NCI-H2196 (cell line): ENCODE results near the gene SIK2.
"Not testable (repeated sequence)": the region's sequence is repeated elsewhere in the genome, so short reads cannot be mapped to it uniquely, and the experiment has no call there.

ENCODE experiments used
- DNase-seq: peaks from one replicate; lab custom pipeline; 2025; ENCODE audit not compliant: unreplicated experiment; lab: John Stamatoyannopoulos, UW

The SIK2 gene

GRCh38 chr11:111748035-111748804, 146.0 kb downstream of the SIK2 start:
- no peak for DNase-seq

DNA sequence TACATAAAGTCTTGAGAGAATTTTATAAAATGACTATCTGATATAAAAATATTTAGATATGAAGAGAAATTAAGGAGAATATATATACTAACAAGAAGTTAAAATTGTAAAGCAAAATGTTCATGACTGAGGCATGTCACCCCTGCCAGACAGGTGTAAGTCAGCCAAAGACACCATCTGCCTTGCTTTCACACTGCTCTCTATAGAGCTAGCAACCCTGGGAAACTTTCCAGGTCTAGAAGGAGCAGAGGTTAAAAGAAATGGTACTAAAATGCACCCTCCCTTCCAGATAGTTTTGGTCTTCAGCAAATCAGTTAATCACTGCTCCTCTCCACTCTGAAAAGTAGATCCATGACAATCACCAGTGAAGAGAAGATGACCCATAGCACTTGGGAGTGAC, 147.4 kb downstream of the SIK2 start:
- no peak for DNase-seq

DNA sequence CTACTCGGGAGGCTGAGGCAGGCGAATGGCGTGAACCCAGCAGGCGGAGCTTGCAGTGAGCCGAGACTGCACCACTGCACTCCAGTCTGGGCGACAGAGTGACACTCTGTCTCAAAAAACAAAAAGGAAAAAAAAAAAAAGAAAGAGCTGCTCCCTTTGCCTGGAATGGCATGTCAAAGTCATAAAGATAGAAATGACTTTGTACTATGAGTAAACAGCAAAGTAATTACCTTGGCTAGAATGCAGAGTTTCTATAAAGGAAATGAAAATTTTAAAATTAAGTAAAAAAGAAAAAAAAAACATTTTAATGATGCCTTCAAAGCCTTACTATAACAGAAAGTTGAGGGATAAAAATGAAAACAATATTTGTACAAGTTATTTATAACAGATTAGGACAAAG, 153.8 kb downstream of the SIK2 start:
- DNase-seq: no peak

DNA sequence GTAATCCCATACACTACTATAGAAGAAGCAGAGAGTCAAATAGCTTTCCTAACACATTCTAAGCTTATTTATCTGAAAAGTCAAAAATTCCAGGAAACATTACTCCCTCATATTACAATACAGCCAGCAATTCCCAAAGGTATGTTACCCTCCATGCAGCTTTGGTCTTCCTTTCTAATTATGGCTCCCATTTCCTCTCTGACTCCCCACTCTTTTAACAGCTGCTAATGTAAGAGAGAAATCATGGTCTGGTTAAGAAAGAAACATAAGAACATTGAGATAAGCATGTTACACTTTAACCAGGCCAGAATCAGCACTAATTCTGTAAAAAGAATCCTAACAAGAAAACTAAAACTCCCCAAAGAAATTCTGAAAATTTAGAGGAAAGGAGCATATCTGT, 157.1 kb downstream of the SIK2 start:
- DNase-seq: no peak

GRCh38 chr11:111759778-111760407, 157.6 kb downstream of the SIK2 start:
- DNase-seq: no peak

DNA sequence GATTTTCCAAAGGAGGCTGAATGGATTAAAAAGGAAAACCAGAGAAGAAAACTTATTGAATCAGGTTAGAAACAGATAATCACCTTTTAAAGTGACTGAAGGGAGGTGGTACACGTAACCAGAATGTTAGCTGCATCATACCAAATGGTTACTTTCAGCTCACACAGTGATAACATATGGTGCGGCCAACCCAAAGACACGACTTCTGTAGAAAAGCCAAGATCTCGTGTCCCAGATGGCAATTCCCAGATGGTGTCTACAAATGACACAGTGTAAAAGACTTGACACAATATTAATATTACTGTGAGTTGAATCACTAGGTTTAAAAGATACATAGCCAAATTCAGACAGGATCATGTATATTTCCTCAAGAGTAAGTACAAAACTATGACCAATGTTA, 158.8 kb downstream of the SIK2 start:
- DNase-seq: no peak

DNA sequence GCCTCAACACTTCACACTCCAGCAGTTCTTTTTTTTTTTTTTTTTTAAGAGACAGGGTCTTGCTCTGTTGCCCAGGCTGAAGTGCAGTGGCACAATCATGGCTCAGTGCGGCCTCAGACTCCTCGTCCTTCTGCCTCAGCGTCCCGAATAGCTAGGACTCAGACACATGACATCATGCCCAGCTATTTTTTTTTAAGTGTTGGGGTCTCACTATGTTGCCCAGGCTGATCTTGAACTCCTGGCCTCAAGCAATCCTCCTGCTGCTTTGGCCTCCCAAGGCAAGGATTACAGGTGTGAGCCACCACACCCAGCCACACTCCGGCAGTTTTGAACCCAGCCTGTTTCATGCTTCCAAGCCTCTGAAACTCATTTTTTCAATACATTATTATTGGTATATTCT, 160.3 kb downstream of the SIK2 start:
- DNase-seq: no peak

- no peak for DNase-seq
Measured at GRCh38 chr11:111762981-111763643, 160.9 kb downstream of the SIK2 start.

DNA sequence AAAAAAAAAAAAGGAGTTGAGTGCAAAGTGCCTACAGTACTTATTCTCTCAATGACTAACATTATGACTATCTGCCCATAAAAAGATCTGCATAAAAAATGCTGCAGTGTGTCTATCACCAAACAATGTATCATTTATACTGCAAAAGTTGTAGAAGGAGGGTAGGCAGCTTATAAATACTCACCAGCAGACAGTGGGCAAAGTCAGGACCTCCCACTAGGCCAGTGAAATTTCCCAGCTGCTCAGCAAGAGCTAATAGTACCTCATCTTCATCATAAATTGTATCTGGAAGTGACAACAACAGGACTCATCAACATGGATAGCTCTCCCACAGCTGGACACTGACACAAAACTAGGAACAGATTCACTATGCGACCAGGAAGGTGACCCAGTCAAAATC, 162.4 kb downstream of the SIK2 start:
- DNase-seq: no peak

DNA sequence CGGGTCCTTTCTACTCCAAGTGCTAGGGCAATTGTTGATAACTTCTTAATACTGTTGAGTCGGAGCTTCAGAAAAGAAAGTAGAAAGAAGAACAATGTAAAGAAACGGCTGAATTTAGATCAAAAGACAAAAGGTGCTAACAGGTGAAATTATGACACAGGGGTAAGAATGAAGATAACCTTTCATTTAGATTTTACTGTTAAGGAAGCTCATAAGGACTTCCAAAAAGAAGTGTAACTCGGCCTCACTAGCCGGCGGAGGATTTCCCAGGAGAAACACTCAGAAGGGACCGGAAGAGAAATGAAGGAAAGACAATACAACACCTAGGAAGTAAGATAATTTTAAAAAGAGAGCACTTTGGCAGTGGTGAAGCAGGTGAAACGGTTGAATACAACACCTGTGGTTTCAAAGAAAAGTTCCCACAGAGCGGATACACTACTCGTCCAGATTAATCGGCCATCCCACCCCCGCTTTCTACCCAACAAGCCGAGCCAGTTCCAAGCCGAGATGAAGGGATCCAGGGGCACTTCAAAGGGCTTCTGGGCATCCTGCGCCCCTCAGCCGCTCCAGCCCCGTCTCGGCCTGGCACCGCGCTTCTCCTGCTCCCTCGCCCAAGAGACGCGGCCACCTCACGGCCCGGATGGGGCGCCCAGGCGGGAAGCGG, 163.2 kb downstream of the SIK2 start:
- no peak for DNase-seq

- peak; percentile 65 for DNase-seq
Measured at GRCh38 chr11:111765984-111766833, 164.0 kb downstream of the SIK2 start, which contains the start of gene PPP2R1B. TSS of gene PPP2R1B (minus strand) at chr11:111766389. CDS start at chr11:111766361, 28 bp downstream.

GRCh38 chr11:111766834-111767142, 164.5 kb downstream of the SIK2 start:
- no peak for DNase-seq

DNA sequence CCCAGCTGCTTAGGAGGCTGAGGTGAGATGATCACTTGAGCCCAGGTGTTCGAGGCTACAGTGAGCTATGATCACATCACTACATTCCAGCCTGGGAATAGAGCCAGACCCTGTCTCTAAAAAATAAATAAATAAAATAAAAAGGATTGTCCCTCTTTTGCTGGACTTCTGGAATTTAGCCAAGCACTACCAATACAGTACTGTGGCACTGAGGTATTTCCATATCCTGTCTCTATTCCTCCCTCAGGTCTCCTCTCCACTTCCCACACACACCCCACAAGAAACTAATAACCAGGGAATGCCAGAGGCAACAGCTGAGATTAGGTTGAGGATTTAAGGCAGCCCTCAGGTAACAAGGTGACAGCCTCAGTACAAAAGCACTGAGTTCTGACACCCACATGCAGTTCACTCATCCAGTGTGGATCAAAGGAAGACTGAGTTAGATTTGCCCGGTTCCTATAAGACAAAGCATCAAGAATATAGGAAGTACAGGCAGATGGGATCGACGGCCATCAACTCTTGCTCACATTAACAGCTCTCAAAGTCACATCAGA, 168.4 kb downstream of the SIK2 start:
- peak; percentile 45 for DNase-seq

DNA sequence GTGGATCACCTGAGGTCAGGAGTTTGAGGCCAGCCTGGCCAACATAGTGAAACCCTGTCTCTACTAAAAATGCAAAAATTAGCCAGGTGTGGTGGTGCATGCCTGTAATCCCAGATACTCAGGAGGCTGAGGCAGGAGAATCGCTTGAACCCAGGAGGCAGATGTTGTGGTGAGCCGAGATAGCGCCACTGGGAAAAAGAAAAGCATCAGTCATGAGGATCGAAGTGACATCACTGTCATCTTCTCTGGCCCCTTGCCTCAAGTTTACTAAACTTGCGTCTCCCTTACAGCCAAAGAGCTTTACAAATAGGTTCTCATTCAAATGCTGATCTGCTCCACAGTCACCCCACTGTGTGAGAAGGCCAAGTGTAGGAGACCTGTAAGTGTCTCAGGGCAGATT, 169.0 kb downstream of the SIK2 start:
- not testable (repeated sequence) for DNase-seq

- no peak for DNase-seq
Measured at GRCh38 chr11:111772535-111772934, 170.3 kb downstream of the SIK2 start.

GRCh38 chr11:111774955-111775710, 172.9 kb downstream of the SIK2 start:
- DNase-seq: no peak

GRCh38 chr11:111776398-111777093, 174.3 kb downstream of the SIK2 start:
- no peak for DNase-seq

DNA sequence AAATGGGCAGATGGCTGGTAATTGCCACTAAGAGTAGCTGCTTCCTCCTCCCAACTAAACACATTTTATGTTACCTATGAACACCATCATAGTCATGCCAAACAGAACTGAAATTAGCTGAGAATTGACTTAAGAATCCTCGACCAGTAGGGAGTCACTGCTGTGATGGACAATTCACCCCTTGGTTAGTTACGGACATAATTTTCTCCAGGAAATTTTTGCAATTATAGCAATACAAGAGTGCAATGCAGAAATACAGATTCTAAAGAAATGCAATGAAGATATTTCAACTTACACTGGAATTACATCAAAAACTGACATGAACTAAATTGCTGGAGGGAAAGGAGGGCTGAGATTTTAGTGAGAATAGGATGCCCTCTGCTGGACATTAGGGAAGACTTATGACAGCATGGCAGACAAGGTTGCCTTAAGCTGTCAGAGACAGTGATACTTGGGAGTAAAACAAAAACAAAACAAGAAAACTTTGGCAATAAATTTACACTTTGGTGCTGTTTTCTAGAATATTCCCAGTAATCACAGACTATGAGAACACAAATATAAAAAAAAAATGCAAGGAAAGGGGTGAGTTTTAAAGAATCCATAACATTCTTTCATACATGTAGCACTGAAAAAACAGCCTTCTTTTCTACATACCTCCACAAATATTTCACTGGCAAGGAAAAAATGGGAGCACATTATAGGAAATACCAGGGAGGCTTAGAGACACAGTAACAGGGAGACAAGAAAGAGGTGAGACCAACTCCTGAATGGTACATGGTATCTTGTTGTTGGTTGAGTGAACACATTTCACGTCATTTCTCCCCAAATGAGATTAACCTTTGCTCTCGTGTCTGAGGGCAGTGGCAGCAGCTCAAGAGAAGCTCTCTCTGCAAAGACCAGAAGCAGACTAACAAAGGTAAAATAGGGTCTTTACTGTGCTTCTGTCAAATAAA, 175.1 kb downstream of the SIK2 start:
- peak; percentile 65 for DNase-seq
